GM19238 (cell line): Measurements from ENCODE around the gene REG3A.

Experiments
- DNase-seq: peaks from one replicate; pipeline ENCODE4 v3.0.0; 2011; ENCODE audit warnings: low spot score; ENCODE audit not compliant: insufficient read length

The REG3A gene

DNA sequence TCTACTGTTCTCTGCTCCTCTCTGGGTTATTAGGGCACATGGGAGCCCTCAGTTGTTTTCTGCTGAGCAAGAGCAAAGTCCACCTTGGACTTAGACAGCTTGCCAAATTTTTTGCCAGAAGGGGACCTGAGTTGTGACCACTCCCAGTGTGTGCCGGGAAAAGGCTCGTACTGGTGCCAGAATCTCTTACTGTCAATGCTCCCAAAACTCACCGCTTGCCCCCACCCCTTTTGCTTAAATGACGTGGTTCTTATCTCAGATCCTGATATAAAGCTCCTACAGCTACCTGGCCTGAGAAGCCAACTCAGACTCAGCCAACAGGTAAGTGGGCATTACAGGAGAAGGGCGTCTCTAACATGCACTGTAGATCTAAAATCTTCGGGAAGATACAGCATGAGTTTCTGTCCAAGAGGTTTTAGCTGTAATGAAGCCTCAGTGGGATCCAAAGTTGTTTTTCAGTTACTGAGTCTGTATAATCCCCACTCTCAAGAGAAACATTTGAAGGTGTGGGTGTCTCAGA lies 39.3 kb downstream of the REG3A start, which contains the start of gene REG1A:
TSS of gene REG1A (plus strand) at position 295 of the 520 bp plus-strand sequence. CDS start 374 bp downstream, outside the sequence.
- DNase-seq, result no peak

DNA sequence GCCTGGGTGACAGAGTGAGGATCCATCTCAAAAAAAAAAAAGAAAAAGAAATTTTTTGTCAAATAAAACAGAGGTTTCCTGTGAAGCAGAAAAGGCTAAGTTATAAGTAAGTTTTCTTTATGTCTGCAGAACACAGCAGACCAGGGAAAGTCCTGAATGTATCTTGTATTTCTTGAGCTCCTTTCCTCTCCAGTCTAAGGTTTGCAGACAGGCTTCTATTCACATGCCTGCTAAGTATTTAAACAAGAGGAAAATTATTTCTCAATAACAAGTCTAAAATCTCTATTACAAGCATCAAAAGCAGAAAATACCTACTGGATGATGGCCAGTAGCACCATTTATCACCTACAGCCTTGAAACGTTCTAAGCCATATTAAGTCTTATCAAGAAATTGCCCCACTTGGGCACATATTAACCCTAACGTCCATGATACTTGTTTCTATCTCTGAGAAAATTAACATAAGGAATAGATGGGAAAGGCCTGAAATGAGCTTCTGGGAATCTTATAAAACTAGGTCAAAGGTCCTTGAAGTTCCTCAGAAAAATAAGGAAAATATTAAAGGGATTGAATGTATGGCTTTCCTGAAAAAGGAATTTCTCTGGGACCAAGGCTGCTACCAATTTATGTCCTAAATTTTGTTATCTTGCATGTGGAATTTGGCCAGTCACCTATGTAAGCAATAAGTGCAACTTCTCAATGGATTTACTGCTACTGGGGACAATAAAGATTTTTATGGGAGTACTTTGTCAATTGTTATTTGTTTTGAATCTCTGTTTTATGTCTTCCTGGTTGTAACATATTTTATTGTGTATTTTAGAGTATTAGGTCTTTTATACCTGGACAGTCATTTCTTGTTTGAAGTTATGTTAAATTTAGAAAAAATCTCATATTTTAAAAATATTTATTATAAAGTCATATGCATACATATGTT lies 42.3 kb downstream of the REG3A start:
- no peak for DNase-seq

DNA sequence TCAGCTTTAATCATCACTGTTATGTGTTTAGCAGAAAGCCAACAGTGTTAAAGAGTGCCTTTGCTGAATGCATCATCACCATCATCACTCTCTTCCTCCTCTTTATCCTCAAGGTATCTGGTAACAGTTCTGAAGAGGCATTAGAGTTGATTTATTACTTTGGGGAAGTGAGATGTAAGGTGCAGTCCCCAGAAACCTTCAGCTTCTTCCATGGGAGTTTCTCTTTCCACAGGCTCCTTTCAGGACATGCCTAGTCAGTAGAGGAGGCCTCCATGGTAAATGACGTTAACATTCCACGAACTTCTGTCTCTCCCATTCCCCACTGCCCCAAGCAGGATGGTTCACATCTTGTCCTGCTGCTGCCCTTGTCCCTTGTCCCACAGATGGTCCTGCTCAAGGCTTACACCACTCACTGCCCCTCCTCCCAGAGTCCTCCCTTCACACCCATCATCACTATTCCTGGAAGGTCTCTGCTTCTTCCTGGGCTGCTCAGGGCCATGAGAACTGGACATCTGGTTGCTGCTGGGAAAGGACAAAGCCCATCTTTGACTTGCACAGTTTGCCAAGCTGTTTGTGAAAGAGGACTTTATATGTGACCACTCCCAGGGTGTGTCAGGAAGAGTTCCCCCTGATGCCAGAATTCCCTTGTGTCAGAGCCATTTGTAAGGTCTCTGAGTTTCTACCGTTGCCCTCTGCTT lies 44.6 kb downstream of the REG3A start:
- DNase-seq, result no peak

DNA sequence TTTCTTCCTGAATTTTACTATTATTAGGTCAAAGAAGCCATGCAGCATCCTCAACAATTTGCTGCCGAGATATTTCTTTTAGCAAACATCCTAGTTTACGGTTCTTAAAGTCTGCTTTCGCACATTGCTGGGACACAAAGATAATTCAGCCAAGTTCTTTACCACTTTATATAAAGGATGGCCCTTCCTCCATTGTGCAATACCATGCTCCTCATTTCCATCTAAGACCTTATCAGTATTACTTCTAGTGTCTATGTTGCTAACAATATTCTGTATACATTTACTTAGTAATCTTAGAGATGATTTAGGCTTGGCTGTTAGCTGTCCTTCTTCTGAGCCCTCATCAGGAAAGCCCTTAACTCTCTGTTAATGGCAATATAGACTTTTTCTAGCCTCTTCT lies 47.3 kb downstream of the REG3A start:
- no peak for DNase-seq
